BJ (cell line): ENCODE measurements around the gene DUOX1. TPM values are rescaled to one million over a fixed set of nuclear protein-coding genes. Genes with fewer than 3 reads are reported as not detected.
"Not testable (repeated sequence)": the region's sequence is repeated elsewhere in the genome, so short reads cannot be mapped to it uniquely, and the experiment has no call there.

Source experiments
- CTCF ChIA-PET: fragments of 350-600 bp; formaldehyde crosslinking; extraction: SDS; loops from one replicate; lab custom pipeline; 2021; ENCODE audit warnings: antibody characterized with exemption, inconsistent platforms; lab: Yijun Ruan, JAX
- POLR2A ChIA-PET: fragments of 300-600 bp; sonication (Branson Sonifier 250); formaldehyde crosslinking; extraction: SDS; loops from one replicate; lab custom pipeline; 2021; ENCODE audit warnings: antibody characterized with exemption; lab: Charles Lee
- DNase-seq: peaks from one replicate; pipeline ENCODE4 v3.0.0-alpha.2; 2011; ENCODE audit warnings: low read depth
- H3K27me3 ChIP-seq: 2 replicates; pipeline ENCODE4 v1.6.0; 2011; ENCODE audit warnings: low read length; ENCODE audit not compliant: control insufficient read depth, insufficient read depth
- H3K36me3 ChIP-seq: 2 replicates; pipeline ENCODE4 v1.5.1; 2011; ENCODE audit warnings: low read length; ENCODE audit not compliant: control insufficient read depth, insufficient read depth
- H3K4me3 ChIP-seq: 2 replicates; pipeline ENCODE4 v1.5.1; 2011; ENCODE audit warnings: low read depth, mild to moderate bottlenecking, control low read depth, low read length
- polyA plus RNA-seq: library from polyadenylated mRNA; depleted of rRNA; stranded (reverse); fragments of >200 nt; gene quantifications from 2 replicates; pipeline ENCODE4 v1.2.3, GENCODE V29; 2011
- TF ChIP-seq, protein P1 (sequence below): IDR thresholded peaks from 2 replicates; pipeline ENCODE4 v1.5.1; 2011; ENCODE audit warnings: low read depth, mild to moderate bottlenecking, control low read depth, inconsistent platforms, low read length, moderate library complexity; ENCODE audit not compliant: insufficient read depth

The DUOX1 gene
- polyA plus RNA-seq, 1 experiment: 0.09 TPM

DNA sequence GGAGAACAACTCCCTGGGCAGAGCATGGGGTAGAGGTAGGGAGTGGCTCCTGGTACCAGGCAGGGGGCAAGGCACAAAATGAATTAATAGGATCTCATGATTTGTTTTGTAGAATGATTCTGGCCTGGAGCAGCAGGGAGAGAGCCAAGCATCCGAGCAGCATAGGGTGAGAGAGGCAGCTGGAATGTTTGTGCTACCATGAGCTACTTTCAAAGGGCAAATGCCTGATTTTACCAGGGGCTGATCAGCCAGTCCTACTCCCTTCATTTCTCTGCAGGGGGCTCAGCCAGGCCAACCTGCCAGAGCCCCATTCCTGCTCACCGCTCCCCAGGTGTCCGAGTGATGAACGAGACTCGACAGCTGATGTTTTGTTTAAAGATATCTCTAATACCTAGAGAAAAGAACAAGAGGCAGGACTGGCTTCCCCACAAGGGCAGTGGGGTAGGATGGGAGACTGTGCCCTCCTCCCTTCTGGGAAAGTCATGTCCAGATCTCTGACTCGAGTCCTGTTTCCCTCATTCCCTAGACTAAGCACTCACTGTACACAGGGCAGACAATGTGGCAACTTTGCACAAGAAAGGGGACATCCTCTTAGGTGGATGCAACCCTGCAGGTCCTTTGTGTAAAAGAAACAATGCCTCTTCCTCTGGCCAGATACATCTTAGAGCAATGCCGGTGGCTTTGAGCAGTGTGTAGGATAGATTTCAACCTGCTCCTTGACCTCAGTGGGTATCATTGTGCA lies 28.7 kb upstream of the DUOX1 start:
- ChIA-PET CTCF (interaction anchor here (3.3 kb wide), 1 partner anchor 17 kb away, joined by 12 read pairs; no protein-coding TSS in a partner anchor), POLR2A (no interaction called here)
- no peak overlapping the region for H3K4me3 ChIP-seq
- TF ChIP-seq, protein P1, sequence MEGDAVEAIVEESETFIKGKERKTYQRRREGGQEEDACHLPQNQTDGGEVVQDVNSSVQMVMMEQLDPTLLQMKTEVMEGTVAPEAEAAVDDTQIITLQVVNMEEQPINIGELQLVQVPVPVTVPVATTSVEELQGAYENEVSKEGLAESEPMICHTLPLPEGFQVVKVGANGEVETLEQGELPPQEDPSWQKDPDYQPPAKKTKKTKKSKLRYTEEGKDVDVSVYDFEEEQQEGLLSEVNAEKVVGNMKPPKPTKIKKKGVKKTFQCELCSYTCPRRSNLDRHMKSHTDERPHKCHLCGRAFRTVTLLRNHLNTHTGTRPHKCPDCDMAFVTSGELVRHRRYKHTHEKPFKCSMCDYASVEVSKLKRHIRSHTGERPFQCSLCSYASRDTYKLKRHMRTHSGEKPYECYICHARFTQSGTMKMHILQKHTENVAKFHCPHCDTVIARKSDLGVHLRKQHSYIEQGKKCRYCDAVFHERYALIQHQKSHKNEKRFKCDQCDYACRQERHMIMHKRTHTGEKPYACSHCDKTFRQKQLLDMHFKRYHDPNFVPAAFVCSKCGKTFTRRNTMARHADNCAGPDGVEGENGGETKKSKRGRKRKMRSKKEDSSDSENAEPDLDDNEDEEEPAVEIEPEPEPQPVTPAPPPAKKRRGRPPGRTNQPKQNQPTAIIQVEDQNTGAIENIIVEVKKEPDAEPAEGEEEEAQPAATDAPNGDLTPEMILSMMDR: no peak
- no peak for DNase-seq
- H3K36me3 ChIP-seq: no peaks in the 10 kb centered on the region
- H3K27me3 ChIP-seq: peaks cover 6% of the 10 kb centered on the region

DNA sequence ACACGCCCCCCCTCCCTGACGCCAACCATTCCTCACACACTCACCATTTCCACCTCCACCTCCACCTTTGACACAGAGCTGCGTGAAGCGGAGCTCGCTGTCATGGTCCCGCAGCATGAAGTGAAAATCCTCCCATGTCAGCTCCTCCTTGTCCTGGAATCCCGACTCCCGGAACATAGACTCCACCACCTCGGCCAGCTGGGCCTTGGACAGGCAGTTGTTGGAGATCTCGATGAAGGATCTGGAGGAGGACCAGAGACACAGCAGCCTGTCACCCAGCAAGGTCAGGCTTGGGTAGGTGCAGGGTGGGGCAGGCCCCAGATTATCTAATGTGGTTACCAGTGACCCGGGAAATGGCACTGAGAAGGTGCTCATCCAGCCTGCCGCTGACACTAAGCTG lies 28.0 kb upstream of the DUOX1 start:
- Histone ChIP-seq H3K4me3 (no peak overlapping the region), H3K36me3 (no peaks in the 10 kb centered on the region), H3K27me3 (peaks cover 5% of the 10 kb centered on the region)
- POLR2A ChIA-PET: no interaction called here
- CTCF ChIA-PET: interaction anchor here (3.3 kb wide), 1 partner anchor 16 kb away, joined by 12 read pairs; no protein-coding TSS in a partner anchor
- no peak for DNase-seq
- TF ChIP-seq, protein P1: no peak

DNA sequence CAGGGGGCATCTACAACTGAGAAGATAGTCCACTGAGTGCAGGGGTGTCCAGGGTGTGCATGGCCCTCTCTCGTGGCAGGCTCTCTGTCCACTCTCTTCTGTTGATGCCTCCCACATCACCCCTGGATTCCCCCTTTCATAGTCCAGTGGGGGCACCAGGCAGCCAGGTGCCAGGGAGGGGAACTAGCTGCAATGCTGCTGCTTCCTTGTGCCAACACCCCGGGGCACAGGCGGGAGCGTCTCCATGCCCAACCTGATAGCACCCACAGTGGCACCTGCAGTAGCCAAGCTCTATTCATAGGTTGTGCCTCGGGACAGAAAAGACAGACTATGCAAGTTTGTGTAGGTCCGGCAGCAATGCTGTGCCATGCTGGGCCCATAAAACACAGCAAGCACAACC lies 27.6 kb upstream of the DUOX1 start:
- ChIA-PET CTCF (interaction anchor here (3.3 kb wide), 1 partner anchor 16 kb away, joined by 12 read pairs; no protein-coding TSS in a partner anchor), POLR2A (no interaction called here)
- Histone ChIP-seq H3K36me3 (no peaks in the 10 kb centered on the region), H3K4me3 (no peak overlapping the region), H3K27me3 (peaks cover 4% of the 10 kb centered on the region)
- DNase-seq: no peak
- TF ChIP-seq, protein P1: no peak

DNA sequence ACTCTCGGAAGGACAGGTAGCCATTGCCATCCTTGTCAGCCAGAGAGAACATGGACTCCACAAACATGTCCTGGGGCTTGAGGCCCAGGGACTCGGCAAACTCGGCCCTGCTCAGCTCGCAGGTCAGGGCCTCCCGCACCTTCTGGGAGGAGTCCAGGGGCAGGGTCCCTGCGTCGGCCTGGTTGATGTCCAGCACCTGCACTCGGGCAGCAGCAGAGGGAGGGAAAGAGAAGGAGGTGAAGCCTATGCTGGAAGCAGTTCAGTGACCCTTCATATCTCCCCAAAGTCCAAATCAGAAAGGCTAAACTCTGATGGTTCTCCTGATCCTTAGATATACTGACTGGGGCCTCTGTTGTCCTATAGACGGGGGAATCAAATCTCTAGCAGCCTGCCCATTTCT lies 25.6 kb upstream of the DUOX1 start:
- CTCF ChIA-PET: interaction anchor here (3.0 kb wide), 1 partner anchor 14 kb away, joined by 15 read pairs; no protein-coding TSS in a partner anchor
- H3K4me3 ChIP-seq, POLR2A ChIA-PET, DNase-seq, H3K36me3 ChIP-seq, H3K27me3 ChIP-seq: not testable (repeated sequence)

DNA sequence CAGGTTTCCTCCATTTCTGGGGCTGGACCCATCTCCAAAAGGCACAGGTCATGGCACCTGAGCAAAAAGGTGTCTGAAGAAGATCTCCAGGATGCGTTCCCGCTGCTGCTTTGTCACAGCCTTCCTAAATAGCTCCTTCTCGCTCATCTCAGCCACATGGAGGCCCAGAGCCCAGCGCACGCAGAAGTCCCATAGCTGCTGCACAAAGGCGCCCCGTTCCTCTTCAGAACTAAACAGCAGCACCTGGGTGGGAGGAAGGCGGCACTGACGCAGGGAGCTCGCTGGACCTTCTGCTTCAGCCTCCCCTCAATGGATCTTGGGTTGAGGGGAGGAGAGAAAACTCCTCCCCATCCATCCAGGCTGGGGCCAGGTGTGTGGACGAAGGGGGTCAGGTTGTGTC lies 24.2 kb upstream of the DUOX1 start:
- ChIA-PET POLR2A (no interaction called here), CTCF (interaction anchor here (3.0 kb wide), 1 partner anchor 13 kb away, joined by 15 read pairs; no protein-coding TSS in a partner anchor)
- peaks cover 14% of the 10 kb centered on the region for H3K27me3 ChIP-seq
- no peaks in the 10 kb centered on the region for H3K36me3 ChIP-seq
- no peak for DNase-seq
- H3K4me3 ChIP-seq: no peak overlapping the region
- TF ChIP-seq, protein P1: no peak
